Activated CD8-positive, alpha-beta T cell treated with anti-CD3 and anti-CD28 coated beads for 36 hours (primary cell): ENCODE measurements around the gene CACNA1C. TPM values are rescaled to one million over a fixed set of nuclear protein-coding genes. Genes with fewer than 3 reads are reported as not detected.

Experiments
- ATAC-seq: fragments of 200-7000 bp; cut with Tn5 transposase; one replicate; pipeline ENCODE4 v1.10.0; 2021; ENCODE audit warnings: mild to moderate bottlenecking, moderate library complexity
- CTCF ChIA-PET: fragments of 350-600 bp; sonication (Branson Sonifier 250); formaldehyde crosslinking; loops from one replicate; lab custom pipeline; 2021; ENCODE audit warnings: antibody characterized with exemption; lab: Charles Lee
- POLR2A ChIA-PET: fragments of 350-600 bp; sonication (Branson Sonifier 250); formaldehyde crosslinking; loops from one replicate; lab custom pipeline; 2021; ENCODE audit warnings: antibody characterized with exemption; lab: Charles Lee
- DNase-seq: peaks from one replicate; pipeline ENCODE4 v3.0.0-alpha.2; 2020
- H3K27ac Mint-ChIP-seq: one replicate; pipeline ENCODE4 v1.8.0; 2021; ENCODE audit warnings: mild to moderate bottlenecking, mixed read lengths
- H3K27me3 Mint-ChIP-seq: one replicate; pipeline ENCODE4 v1.8.0; 2021; ENCODE audit warnings: mixed read lengths
- H3K36me3 Mint-ChIP-seq: one replicate; pipeline ENCODE4 v1.8.0; 2021; ENCODE audit warnings: low read depth, mixed read lengths
- H3K4me1 Mint-ChIP-seq: one replicate; pipeline ENCODE4 v1.8.0; 2021; ENCODE audit warnings: low read depth, mixed read lengths
- H3K4me3 Mint-ChIP-seq: one replicate; pipeline ENCODE4 v1.8.0; 2021; ENCODE audit warnings: mild to moderate bottlenecking, moderate library complexity, mixed read lengths
- H3K9me3 Mint-ChIP-seq: one replicate; pipeline ENCODE4 v1.8.0; 2021; ENCODE audit warnings: mixed read lengths
- intact Hi-C: fragments of 100-400 bp; cut with micrococcal nuclease; formaldehyde crosslinking; loops from one replicate; pipeline ENCODE4 v1.10.0; 2022
- total RNA-seq, 2 experiments: library from RNA; stranded (reverse); gene quantifications; one replicate each; pipeline ENCODE4 v1.2.3, GENCODE V29; 2021
- TF ChIP-seq, protein P1 (sequence below): fragments of 200-600 bp; IDR thresholded peaks from one replicate; pipeline ENCODE4 v1.8.0; 2022; ENCODE audit warnings: antibody characterized with exemption, mild to moderate bottlenecking

The CACNA1C gene
- total RNA-seq, 2 experiments from 2014 or later, result 0.02 to 0.05 TPM

DNA sequence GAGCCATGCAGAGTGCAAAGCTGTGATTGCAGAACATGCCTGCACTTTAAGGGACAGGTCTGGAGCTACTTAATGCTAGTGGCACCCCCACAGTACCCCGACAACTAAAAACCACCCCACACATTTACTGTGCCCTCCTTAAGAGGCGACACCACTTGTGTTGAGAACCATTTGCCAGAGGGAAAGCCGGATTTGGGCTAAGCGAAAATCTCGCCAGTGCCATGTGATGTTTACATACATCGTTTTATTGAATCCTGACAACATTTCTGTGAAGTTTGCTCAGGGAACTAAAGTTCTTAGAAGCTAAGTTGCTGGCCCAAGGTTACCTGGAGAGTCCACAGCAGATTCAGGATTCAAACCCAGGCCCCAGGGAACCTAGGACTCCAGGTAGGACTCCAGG, 623.0 kb downstream of the CACNA1C start:
- Mint-ChIP-seq H3K4me3 (no peak overlapping the region), H3K4me1 (no peaks in the 10 kb centered on the region), H3K27ac (no peak overlapping the region), H3K9me3 (no peaks in the 10 kb centered on the region), H3K27me3 (no peaks in the 10 kb centered on the region), H3K36me3 (no peaks in the 10 kb centered on the region)
- intact Hi-C loops, result no loop called here
- DNase-seq (no peak), ATAC-seq (no peak)
- ChIA-PET CTCF (no interaction called here), POLR2A (no interaction called here)
- TF ChIP-seq, protein P1, sequence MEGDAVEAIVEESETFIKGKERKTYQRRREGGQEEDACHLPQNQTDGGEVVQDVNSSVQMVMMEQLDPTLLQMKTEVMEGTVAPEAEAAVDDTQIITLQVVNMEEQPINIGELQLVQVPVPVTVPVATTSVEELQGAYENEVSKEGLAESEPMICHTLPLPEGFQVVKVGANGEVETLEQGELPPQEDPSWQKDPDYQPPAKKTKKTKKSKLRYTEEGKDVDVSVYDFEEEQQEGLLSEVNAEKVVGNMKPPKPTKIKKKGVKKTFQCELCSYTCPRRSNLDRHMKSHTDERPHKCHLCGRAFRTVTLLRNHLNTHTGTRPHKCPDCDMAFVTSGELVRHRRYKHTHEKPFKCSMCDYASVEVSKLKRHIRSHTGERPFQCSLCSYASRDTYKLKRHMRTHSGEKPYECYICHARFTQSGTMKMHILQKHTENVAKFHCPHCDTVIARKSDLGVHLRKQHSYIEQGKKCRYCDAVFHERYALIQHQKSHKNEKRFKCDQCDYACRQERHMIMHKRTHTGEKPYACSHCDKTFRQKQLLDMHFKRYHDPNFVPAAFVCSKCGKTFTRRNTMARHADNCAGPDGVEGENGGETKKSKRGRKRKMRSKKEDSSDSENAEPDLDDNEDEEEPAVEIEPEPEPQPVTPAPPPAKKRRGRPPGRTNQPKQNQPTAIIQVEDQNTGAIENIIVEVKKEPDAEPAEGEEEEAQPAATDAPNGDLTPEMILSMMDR, result no peak

DNA sequence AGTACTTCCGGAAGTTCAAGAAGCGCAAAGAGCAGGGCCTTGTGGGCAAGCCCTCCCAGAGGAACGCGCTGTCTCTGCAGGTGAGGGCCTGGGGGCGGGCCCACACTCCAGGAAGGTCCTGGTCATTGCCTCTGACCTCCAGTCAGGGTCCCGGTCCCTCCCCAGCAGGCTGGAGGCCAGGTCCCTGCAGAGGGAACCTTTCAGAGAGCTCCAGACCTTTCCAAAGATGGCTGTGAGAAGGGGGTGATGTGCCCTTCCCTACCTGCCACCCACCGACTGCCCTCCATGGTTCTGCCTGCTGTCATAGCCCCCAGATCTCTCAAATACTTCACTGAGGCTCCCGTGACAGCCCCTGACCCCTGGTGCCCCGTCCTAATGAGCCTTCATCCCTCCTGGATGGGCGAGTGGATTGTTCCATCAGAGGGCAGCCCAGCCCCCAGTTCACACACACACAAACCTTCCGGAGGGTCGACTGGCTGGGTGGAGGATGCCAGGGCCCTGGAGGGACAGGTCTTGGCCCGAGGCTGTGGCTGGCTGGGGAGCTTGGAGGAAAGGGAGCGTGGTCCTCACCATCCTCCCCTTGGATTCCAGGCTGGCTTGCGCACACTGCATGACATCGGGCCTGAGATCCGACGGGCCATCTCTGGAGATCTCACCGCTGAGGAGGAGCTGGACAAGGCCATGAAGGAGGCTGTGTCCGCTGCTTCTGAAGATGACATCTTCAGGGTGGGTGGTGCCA, 624.5 kb downstream of the CACNA1C start:
- ATAC-seq (no peak), DNase-seq (no peak)
- intact Hi-C loops, result no loop called here
- no peaks in the 10 kb centered on the region for H3K27me3 Mint-ChIP-seq
- ChIA-PET POLR2A (no interaction called here), CTCF (no interaction called here)
- no peak overlapping the region for H3K4me3 Mint-ChIP-seq
- H3K27ac Mint-ChIP-seq, result no peak overlapping the region
- no peaks in the 10 kb centered on the region for H3K36me3 Mint-ChIP-seq
- no peaks in the 10 kb centered on the region for H3K9me3 Mint-ChIP-seq
- H3K4me1 Mint-ChIP-seq, result no peaks in the 10 kb centered on the region
- TF ChIP-seq, protein P1, result no peak

- Mint-ChIP-seq H3K4me3 (no peak overlapping the region), H3K9me3 (peaks cover 2% of the 10 kb centered on the region), H3K27me3 (no peaks in the 10 kb centered on the region), H3K4me1 (peaks cover 7% of the 10 kb centered on the region), H3K27ac (no peak overlapping the region), H3K36me3 (peaks cover 2% of the 10 kb centered on the region)
- TF ChIP-seq, protein P1, result no peak
- CTCF ChIA-PET, result interaction anchor here (1.0 kb wide), 1 partner anchor 14 kb away, joined by 3 read pairs; no protein-coding TSS in a partner anchor
- POLR2A ChIA-PET, result no interaction called here
- intact Hi-C loops, result no loop called here
- DNase-seq (no peak), ATAC-seq (no peak)
Observed at GRCh38 chr12:2678426-2678825, 625.6 kb downstream of the CACNA1C start.

GRCh38 chr12:2679068-2679815, 626.5 kb downstream of the CACNA1C start:
- TF ChIP-seq, protein P1, result no peak
- no peaks in the 10 kb centered on the region for H3K27me3 Mint-ChIP-seq
- POLR2A ChIA-PET, result no interaction called here
- H3K36me3 Mint-ChIP-seq, result peaks cover 2% of the 10 kb centered on the region
- intact Hi-C loops, result no loop called here
- no peak for ATAC-seq
- no peak for DNase-seq
- peaks cover 7% of the 10 kb centered on the region for H3K4me1 Mint-ChIP-seq
- H3K27ac Mint-ChIP-seq, result no peak overlapping the region
- no peak overlapping the region for H3K4me3 Mint-ChIP-seq
- CTCF ChIA-PET, result interaction anchor here (1.0 kb wide), 1 partner anchor 13 kb away, joined by 3 read pairs; no protein-coding TSS in a partner anchor
- H3K9me3 Mint-ChIP-seq, result peaks cover 2% of the 10 kb centered on the region
